HG03432 (cell line): ENCODE results near the gene CYB5A.
"Not testable (repeated sequence)": the region's sequence is repeated elsewhere in the genome, so short reads cannot be mapped to it uniquely, and the experiment has no call there.

Experiments used
- ATAC-seq: cut with Tn5 transposase; IDR thresholded peaks from one replicate; pipeline ENCODE4 v1.9.1; 2021; ENCODE audit warnings: mild to moderate bottlenecking, moderate library complexity; ENCODE audit not compliant: unreplicated experiment

The CYB5A gene

GRCh38 chr18:74291771-74292540 lies at the start of gene CYB5A:
TSS of gene CYB5A (minus strand) at chr18:74291963. CDS start at chr18:74291875, 88 bp downstream.
- ATAC-seq: peak; percentile 100

- no peak for ATAC-seq
Measured at GRCh38 chr18:74337912-74338309, 46.1 kb upstream of the CYB5A start.

- ATAC-seq: no peak
Measured at GRCh38 chr18:74337155-74337911, 45.6 kb upstream of the CYB5A start.

DNA sequence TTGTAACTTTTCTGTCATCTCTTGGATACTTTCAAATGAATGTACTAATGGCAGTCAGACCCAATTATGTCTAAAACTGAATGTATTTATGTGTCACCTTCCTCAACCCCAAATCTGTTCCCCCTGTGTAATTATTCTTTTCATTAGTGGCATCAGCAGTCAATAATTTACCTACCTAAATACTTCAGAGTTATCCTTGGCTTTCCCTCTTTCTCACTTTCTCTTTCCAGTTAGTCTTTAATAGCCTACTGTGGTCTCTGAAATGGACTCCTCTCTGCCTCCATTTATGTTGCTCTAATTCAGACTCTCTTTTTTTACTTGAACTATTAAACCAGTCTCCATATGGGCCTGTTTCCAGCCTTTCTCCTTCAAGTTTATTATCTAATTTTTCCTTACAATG lies 44.9 kb upstream of the CYB5A start:
- ATAC-seq: no peak

DNA sequence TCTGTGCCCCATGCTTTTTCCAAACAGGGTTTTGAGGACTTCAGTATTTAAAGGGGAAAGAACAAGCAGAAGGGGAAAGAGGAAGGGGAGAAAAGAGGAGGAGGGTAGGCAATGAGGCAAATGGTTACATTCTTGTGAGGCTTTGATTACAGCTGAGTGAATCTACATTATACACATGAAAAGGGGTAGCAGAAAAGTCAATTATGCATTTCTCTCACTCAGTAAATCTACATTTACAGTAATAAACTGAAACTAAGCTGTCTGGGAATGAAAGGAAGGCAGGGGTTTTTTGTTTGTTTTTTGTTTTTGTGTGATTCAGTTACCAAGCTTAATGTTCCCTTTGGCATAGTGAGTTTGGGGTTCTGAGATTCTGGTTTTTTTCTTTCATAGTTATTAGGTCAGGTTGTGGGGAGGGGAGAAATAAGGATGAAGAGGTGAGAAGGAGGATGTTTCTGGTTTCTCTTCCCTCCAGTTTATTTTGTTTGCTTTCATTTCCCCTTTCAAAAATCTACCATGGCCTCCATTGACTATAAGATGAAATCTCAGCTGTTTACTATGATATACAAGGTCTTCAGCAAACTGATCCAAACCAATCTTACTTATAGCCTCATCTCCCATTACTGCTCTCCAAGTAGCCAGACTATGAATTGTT lies 42.6 kb upstream of the CYB5A start:
- no peak for ATAC-seq

DNA sequence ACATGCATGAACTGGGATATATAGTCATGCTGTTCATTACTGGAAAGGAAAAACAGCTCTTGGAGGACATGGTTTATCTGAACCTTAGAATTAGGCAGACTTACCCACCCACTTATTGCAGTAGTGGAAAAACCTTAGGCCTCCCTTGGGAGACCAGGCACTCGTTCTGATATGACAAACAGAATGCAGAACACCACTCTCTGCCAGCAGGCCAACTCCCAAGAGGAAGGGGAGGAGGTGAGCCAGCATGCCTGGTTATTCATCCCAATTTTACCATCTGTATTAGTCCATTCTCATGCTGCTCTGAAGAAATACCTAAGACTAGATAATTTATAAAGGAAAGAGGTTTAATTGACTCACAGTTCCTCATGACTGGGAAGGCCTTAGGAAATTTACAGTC lies 41.3 kb upstream of the CYB5A start:
- ATAC-seq: no peak

GRCh38 chr18:74331404-74331803 lies 39.6 kb upstream of the CYB5A start:
- ATAC-seq: no peak

DNA sequence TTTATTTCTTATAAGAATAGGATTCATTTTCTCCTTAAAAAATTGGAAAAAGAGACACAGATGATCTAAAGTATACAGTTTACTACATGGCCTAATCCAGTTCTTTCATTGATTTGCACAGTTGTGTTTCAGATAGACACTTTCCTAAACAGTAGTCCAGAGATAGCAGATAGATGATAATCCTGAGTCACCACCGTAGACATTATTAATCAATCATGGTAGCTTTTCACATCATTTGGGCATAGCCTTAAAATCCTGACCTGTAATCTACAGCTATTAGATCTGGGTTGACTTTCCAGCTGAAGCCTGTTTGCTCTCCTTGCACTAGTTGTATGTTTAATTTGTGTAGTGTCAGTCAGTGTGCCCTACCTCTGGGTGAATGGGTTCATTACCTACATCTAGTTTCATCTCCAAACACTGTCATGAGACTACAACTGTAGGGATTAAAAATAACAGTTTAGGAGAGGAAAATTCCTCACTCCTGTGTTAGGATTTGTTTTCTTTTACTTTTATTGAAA lies 38.0 kb upstream of the CYB5A start:
- ATAC-seq: no peak

GRCh38 chr18:74328206-74328605 lies 36.4 kb upstream of the CYB5A start:
- no peak for ATAC-seq

- ATAC-seq: not testable (repeated sequence)
Measured at GRCh38 chr18:74326791-74327190, 35.0 kb upstream of the CYB5A start.

DNA sequence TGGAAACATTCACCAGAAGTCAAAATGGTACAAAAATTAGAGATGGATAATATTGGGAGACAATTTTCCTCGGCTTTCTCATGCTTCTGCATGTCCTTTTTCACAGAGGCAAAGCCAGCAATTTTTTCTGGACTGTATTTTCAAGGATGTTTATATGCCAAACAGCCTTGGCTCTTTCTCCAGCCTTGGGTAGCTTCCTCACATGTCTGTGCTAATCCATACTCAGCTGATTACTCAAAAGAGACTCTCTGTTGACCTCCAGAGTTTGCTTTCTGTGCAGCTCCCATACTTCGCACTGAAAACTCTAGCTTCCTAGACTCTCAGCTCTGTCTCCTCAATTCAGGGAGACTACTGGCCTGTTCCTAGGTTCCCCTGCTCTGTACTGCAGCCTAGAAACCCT lies 34.5 kb upstream of the CYB5A start:
- no peak for ATAC-seq

GRCh38 chr18:74316257-74317170 lies 24.8 kb upstream of the CYB5A start:
- no peak for ATAC-seq

DNA sequence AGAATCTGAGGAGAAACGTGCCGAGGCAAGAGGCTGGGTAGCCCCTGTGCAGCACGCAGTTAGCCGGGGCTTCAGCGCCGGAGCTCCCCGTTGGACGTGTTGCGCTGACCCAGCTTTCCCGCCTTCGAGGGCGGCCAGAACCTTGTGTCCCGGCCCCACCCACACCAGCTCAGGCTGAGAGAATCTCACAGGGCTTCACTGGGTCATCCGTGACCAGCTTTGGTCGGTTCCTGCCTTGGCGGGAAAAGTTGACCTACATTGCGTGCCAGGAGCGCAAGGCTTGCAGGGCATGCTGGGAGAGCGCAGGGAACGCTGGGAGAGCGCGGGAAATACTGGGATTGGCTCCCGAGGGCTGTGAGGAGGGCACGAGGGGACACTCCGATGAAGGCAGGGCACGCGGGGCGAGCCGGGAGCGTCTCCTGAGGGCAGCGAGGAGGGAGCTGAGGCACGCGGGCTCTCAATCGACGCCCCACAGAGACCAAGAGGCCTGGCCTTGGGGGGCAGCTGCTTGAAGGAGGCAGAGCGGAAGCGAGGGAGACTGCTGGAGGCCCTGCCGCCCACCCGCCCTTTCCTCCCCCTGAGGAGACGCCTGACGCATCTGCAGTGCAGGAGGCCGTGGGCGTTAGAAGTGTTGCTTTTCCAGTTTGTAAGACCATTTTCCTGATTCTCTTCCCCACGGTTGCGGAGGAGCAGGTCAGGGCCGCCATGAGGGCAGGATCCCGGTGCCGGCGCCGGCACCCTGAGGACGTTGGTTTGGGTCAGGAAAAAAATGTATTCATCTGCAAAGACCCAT lies 23.9 kb upstream of the CYB5A start, which contains the start of gene C18orf63:
C18orf63 (plus strand) TSS at position 376 of the 793 bp plus-strand sequence. CDS start 2,027 bp downstream, outside the sequence.
- ATAC-seq: no peak

- no peak for ATAC-seq
Measured at GRCh38 chr18:74314759-74315463, 23.1 kb upstream of the CYB5A start.

DNA sequence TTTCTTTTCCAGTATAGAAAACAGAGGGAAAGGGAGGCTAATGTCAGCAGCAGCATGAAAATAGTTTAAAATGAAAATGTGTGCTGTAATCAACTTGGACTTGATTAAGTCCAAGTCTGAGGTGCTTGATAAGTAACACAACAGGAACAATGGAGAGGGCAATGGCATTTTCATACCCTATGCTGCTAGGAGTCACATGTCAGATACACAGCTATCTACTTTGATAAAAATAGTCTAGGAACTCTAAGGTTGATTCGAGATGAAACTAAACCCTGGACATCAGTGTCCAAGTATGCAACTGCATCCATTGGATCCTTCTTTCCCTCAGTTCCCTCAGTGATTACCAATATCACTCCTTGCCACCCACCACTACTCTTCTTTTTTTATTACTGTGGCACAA lies 19.2 kb upstream of the CYB5A start:
- no peak for ATAC-seq

GRCh38 chr18:74310411-74310810 lies 18.6 kb upstream of the CYB5A start:
- ATAC-seq: peak; percentile 84

DNA sequence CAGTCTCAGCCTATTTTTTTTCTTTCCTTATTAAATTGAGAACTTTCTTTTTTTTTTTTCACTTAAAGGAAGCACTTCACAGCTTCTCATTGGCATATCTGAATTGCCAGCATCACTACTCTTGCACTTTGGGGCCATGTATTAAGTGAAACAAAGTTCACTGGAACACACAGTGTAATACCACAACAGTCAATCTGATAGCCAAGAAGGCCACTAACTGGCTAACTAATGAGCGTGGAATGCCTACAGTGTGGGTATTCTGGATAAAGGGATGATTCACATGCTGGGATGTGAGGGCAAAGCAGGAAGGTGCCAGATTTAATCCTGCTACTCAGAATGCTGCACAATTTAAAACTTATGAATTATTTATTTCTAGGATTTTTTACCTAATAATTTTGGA lies 12.2 kb upstream of the CYB5A start:
- ATAC-seq: no peak

DNA sequence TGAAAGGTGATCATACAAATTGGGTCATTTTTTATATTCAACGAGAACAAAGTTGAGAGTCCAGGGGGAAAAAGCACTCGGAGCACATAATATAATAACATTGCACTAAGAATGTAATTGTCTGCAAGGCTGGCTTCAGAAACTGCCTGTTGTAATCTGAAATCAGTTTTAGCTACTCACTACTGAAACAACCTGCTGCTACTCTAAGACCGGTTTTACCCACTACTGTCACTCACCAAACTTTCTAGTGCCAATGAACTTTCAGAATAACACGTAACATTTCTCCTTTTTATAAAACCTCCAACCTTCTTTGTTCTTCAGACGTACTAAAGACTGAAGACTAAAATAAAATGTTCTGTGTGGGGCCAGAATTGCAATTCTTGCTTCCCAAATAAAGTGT lies 11.5 kb upstream of the CYB5A start:
- ATAC-seq: no peak

GRCh38 chr18:74299746-74300145 lies 8.0 kb upstream of the CYB5A start:
- no peak for ATAC-seq
